H9 (cell line): ENCODE data around the gene ZNF362. TPM values are rescaled to one million over a fixed set of nuclear protein-coding genes. Genes with fewer than 3 reads are reported as not detected.
"Not testable (repeated sequence)": the region's sequence is repeated elsewhere in the genome, so short reads cannot be mapped to it uniquely, and the experiment has no call there.

Experiments
- DNase-seq: peaks from one replicate; pipeline ENCODE4 v3.0.0-alpha.2; 2017
- H2AFZ ChIP-seq: one replicate; pipeline ENCODE4 v1.6.1; 2013; ENCODE audit warnings: mild to moderate bottlenecking, low read length, control low read depth, moderate library complexity
- H2AK5ac ChIP-seq: 2 replicates; pipeline ENCODE4 v1.6.1; 2013; ENCODE audit warnings: low read length, control low read depth, mixed read lengths; ENCODE audit not compliant: insufficient read length
- H2BK120ac ChIP-seq: one replicate; pipeline ENCODE4 v1.6.1; 2013; ENCODE audit warnings: low read depth, mild to moderate bottlenecking, low read length, control low read depth, inconsistent platforms; ENCODE audit not compliant: poor library complexity, severe bottlenecking
- H2BK12ac ChIP-seq: 2 replicates; pipeline ENCODE4 v1.6.1; 2013; ENCODE audit warnings: low read length, control low read depth, mixed read lengths, low read depth; ENCODE audit not compliant: insufficient read length
- H2BK15ac ChIP-seq: 2 replicates; pipeline ENCODE4 v1.6.1; 2013; ENCODE audit warnings: low read depth, low read length, control low read depth
- H2BK20ac ChIP-seq: one replicate; pipeline ENCODE4 v1.6.1; 2013; ENCODE audit warnings: low read depth, mild to moderate bottlenecking, low read length, control low read depth, inconsistent platforms; ENCODE audit not compliant: poor library complexity, severe bottlenecking
- H2BK5ac ChIP-seq: 2 replicates; pipeline ENCODE4 v1.6.1; 2013; ENCODE audit warnings: low read length, control low read depth, mixed read lengths; ENCODE audit not compliant: insufficient read length
- H3K14ac ChIP-seq: 2 replicates; pipeline ENCODE4 v1.6.1; 2013; ENCODE audit warnings: low read length, control low read depth; ENCODE audit not compliant: insufficient read depth
- H3K18ac ChIP-seq: 2 replicates; pipeline ENCODE4 v1.6.1; 2013; ENCODE audit warnings: low read depth, mild to moderate bottlenecking, mixed read lengths, low read length, control low read depth; ENCODE audit not compliant: insufficient read length
- H3K23ac ChIP-seq: 2 replicates; pipeline ENCODE4 v1.6.1; 2013; ENCODE audit warnings: low read length, control low read depth, mixed read lengths, low read depth; ENCODE audit not compliant: insufficient read length
- H3K23me2 ChIP-seq: 2 replicates; pipeline ENCODE4 v1.6.1; 2013; ENCODE audit warnings: low read depth, mild to moderate bottlenecking, mixed read lengths, low read length, control low read depth; ENCODE audit not compliant: insufficient read length, poor library complexity, severe bottlenecking
- H3K27ac ChIP-seq: 2 replicates; pipeline ENCODE4 v1.5.1; 2013; ENCODE audit warnings: low read length, control low read depth, mixed read lengths, low read depth; ENCODE audit not compliant: insufficient read length
- H3K27me3 ChIP-seq: 2 replicates; pipeline ENCODE4 v1.6.1; 2013; ENCODE audit warnings: low read length, control low read depth, inconsistent platforms; ENCODE audit not compliant: insufficient read depth
- H3K4ac ChIP-seq: 2 replicates; pipeline ENCODE4 v1.6.1; 2013; ENCODE audit warnings: low read depth, mild to moderate bottlenecking, control low read depth, inconsistent platforms, low read length, moderate library complexity
- H3K4me1 ChIP-seq: 2 replicates; pipeline ENCODE4 v1.6.1; 2013; ENCODE audit warnings: low read length, control low read depth, inconsistent platforms; ENCODE audit not compliant: insufficient read depth
- H3K4me2 ChIP-seq: 2 replicates; pipeline ENCODE4 v1.6.1; 2013; ENCODE audit warnings: low read length, control low read depth, mixed read lengths; ENCODE audit not compliant: insufficient read length, insufficient read depth
- H3K56ac ChIP-seq: 2 replicates; pipeline ENCODE4 v1.6.1; 2013; ENCODE audit warnings: low read depth, mild to moderate bottlenecking, mixed read lengths, low read length, control low read depth; ENCODE audit not compliant: insufficient read length
- H3K79me1 ChIP-seq: 2 replicates; pipeline ENCODE4 v1.6.1; 2013; ENCODE audit warnings: low read depth, mild to moderate bottlenecking, moderate library complexity, low read length, control low read depth, inconsistent platforms; ENCODE audit not compliant: insufficient read depth, poor library complexity, severe bottlenecking
- H3K79me2 ChIP-seq: 2 replicates; pipeline ENCODE4 v1.6.1; 2013; ENCODE audit warnings: low read length, control low read depth, inconsistent platforms; ENCODE audit not compliant: insufficient read depth
- H3K9ac ChIP-seq: 2 replicates; pipeline ENCODE4 v1.6.1; 2013; ENCODE audit warnings: low read length, control low read depth, mixed read lengths; ENCODE audit not compliant: insufficient read length; ENCODE audit errors: extremely low read depth
- H3K9me3 ChIP-seq: one replicate; pipeline ENCODE4 v1.6.1; 2013; ENCODE audit warnings: low read depth, low read length, inconsistent platforms; ENCODE audit not compliant: control insufficient read depth
- H3T11ph ChIP-seq: one replicate; pipeline ENCODE4 v1.6.1; 2013; ENCODE audit warnings: mild to moderate bottlenecking, low read length, control low read depth, inconsistent platforms
- H4K20me1 ChIP-seq: one replicate; pipeline ENCODE4 v1.6.1; 2013; ENCODE audit not compliant: control insufficient read depth, insufficient read length, insufficient read depth
- H4K5ac ChIP-seq: 2 replicates; pipeline ENCODE4 v1.6.1; 2013; ENCODE audit warnings: low read depth, mild to moderate bottlenecking, mixed read lengths, low read length, control low read depth; ENCODE audit not compliant: insufficient read length
- H4K8ac ChIP-seq: replicated peaks from 2 replicates; pipeline ENCODE4 v1.6.1; 2013; ENCODE audit warnings: low read length, control low read depth, mixed read lengths, low read depth; ENCODE audit not compliant: insufficient read length
- H4K91ac ChIP-seq: 2 replicates; pipeline ENCODE4 v1.6.1; 2013; ENCODE audit warnings: low read depth, mild to moderate bottlenecking, moderate library complexity, mixed read lengths, low read length, control low read depth; ENCODE audit not compliant: insufficient read length
- H3K27ac Mint-ChIP-seq, 3 experiments: 2 replicates in 2 of 3; 3 replicates in 1 of 3; pipeline ENCODE4 v1.8.0; 2020 to 2021; ENCODE audit warnings: mixed read lengths in 3 of 3, mild to moderate bottlenecking in 1 of 3, moderate library complexity in 1 of 3
- H3K27me3 Mint-ChIP-seq: 2 replicates; pipeline ENCODE4 v1.8.0; 2021; ENCODE audit warnings: low read depth, mild to moderate bottlenecking, moderate library complexity, mixed read lengths
- H3K36me3 Mint-ChIP-seq, 3 experiments: 2 replicates in 2 of 3; 3 replicates in 1 of 3; pipeline ENCODE4 v1.8.0; 2020 to 2021; ENCODE audit warnings: low read depth in 3 of 3, mixed read lengths in 3 of 3; ENCODE audit not compliant: insufficient read depth in 1 of 3
- H3K4me1 Mint-ChIP-seq, 2 experiments: 2 replicates each; pipeline ENCODE4 v1.8.0; 2020; ENCODE audit warnings: mixed read lengths in 2 of 2
- H3K4me3 Mint-ChIP-seq, 2 experiments: 2 replicates in 1 of 2; 3 replicates in 1 of 2; pipeline ENCODE4 v1.8.0; 2020 to 2021; ENCODE audit warnings: mild to moderate bottlenecking in 2 of 2, mixed read lengths in 2 of 2, moderate library complexity in 1 of 2
- H3K9me3 Mint-ChIP-seq, 2 experiments: 2 replicates in 1 of 2; 3 replicates in 1 of 2; pipeline ENCODE4 v1.8.0; 2020; ENCODE audit warnings: mild to moderate bottlenecking in 2 of 2, mixed read lengths in 2 of 2, moderate library complexity in 1 of 2
- WGBS: extraction: QIAGEN DNeasy Blood & Tissue Kit; methylation state at CpG from one replicate; pipeline ENCODE4 v1.1.7; 2013; ENCODE audit warnings: missing lambda C conversion rate, low lambda C conversion rate, mixed read lengths; ENCODE audit not compliant: insufficient read length; ENCODE audit errors: extremely low coverage; 5-methylcytosine and 5-hydroxymethylcytosine counted together
- total RNA-seq: library from RNA; stranded (reverse); gene quantifications from 2 replicates; pipeline ENCODE4 v1.2.1, GENCODE V29; 2021
- TF ChIP-seq, protein P1 (sequence below): fragments of 200-600 bp; sonication (generic); conservative IDR thresholded peaks from 3 replicates; pipeline ENCODE4 v1.8.0; 2021; ENCODE audit warnings: antibody characterized with exemption, mild to moderate bottlenecking

Gene ZNF362
- total RNA-seq, 1 experiment from 2014 or later, result 18.7 TPM

DNA sequence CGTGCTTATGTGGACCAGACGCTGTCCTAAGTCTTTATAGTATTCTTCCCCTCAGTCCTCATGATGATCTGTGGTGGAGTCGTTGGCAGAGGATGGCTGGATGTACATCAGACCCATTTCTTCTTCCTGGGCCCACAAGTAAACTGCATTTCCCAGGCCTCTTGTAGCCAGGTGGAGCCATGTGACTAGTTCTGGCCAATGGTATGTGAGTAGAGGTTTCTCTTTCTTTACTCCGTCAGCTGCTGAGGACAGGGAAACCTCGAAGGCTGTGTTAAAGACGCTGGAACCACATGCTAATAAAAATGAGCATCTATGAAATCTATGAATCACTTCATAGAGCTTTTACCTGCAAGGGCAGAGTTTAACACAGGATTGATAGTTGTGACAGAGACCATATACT, 18.7 kb upstream of the ZNF362 start:
- no peak overlapping the region for H2AFZ ChIP-seq
- H3K14ac ChIP-seq, result no peak overlapping the region
- H3K79me2 ChIP-seq, result no peaks in the 10 kb centered on the region
- H3K36me3 Mint-ChIP-seq, result peaks cover 0 to 3% (median 2%) of the 10 kb centered on the region in 3 experiments; a peak in 1 of 7 replicates
- TF ChIP-seq, protein P1, sequence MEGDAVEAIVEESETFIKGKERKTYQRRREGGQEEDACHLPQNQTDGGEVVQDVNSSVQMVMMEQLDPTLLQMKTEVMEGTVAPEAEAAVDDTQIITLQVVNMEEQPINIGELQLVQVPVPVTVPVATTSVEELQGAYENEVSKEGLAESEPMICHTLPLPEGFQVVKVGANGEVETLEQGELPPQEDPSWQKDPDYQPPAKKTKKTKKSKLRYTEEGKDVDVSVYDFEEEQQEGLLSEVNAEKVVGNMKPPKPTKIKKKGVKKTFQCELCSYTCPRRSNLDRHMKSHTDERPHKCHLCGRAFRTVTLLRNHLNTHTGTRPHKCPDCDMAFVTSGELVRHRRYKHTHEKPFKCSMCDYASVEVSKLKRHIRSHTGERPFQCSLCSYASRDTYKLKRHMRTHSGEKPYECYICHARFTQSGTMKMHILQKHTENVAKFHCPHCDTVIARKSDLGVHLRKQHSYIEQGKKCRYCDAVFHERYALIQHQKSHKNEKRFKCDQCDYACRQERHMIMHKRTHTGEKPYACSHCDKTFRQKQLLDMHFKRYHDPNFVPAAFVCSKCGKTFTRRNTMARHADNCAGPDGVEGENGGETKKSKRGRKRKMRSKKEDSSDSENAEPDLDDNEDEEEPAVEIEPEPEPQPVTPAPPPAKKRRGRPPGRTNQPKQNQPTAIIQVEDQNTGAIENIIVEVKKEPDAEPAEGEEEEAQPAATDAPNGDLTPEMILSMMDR, result no peak
- no peak overlapping the region for H3K4me2 ChIP-seq
- H3K18ac ChIP-seq, result no peak overlapping the region
- no peak overlapping the region for H2BK120ac ChIP-seq
- peaks cover 0 to 2% of the 10 kb centered on the region in 2 experiments; a peak in 2 of 5 replicates for H3K9me3 Mint-ChIP-seq
- no peak overlapping the region for H2AK5ac ChIP-seq
- no peak overlapping the region for H2BK12ac ChIP-seq
- peaks cover 2% of the 10 kb centered on the region; the same call in 1 of the 2 replicates for H3K4me1 ChIP-seq
- no peak overlapping the region for H4K91ac ChIP-seq
- H4K20me1 ChIP-seq, result no peaks in the 10 kb centered on the region
- H3T11ph ChIP-seq, result no peak overlapping the region
- peaks cover 10 to 11% of the 10 kb centered on the region in 2 experiments for H3K4me1 Mint-ChIP-seq
- H3K27me3 Mint-ChIP-seq, result peaks cover 10% of the 10 kb centered on the region
- no peak overlapping the region for H2BK20ac ChIP-seq
- H4K5ac ChIP-seq, result no peak overlapping the region
- H2BK15ac ChIP-seq, result no peak overlapping the region
- no peak overlapping the region for H3K9ac ChIP-seq
- H2BK5ac ChIP-seq, result no peak overlapping the region
- H4K8ac ChIP-seq, result no peak overlapping the region
- H3K27me3 ChIP-seq, result no peaks in the 10 kb centered on the region
- H3K27ac Mint-ChIP-seq, result no peak overlapping the region; a peak in 1 of 7 replicates
- H3K56ac ChIP-seq, result no peak overlapping the region
- H3K27ac ChIP-seq, result no peak overlapping the region
- H3K23me2 ChIP-seq, result no peaks in the 10 kb centered on the region
- no peak overlapping the region for H3K23ac ChIP-seq
- H3K79me1 ChIP-seq, result no peaks in the 10 kb centered on the region
- no CpG with 5 or more reads among the region's 6 CpGs for WGBS
- H3K4me3 Mint-ChIP-seq, result no peak overlapping the region
- DNase-seq, result no peak
- H3K4ac ChIP-seq, result no peak overlapping the region
- no peaks in the 10 kb centered on the region for H3K9me3 ChIP-seq

DNA sequence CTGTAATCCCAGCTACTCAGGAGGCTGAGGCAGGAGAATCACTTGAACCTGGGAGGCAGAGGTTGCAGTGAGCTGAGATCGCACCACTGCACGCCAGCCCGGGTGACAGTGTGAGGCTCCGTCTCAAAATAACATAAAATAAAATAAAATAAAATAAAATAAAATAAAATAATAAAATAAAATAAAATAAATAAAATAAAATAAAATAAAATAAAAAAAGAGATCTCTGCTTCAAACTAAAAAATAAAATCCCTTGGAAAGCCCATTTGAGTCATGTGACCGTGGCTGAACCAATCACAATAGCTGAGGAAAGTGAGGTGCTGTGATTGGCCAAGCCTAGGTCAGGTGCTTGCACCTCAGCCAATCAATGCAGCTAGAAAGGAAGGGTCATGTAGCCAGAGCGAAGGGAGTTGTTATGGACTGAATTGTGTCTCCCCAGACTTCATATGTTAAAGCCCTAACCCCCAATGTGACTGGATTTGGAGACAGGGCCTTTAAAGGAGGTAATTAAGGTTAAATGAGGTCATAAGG, 18.0 kb upstream of the ZNF362 start:
- not testable (repeated sequence) for H2BK20ac ChIP-seq, H2AFZ ChIP-seq, H2BK15ac ChIP-seq, H3K79me2 ChIP-seq, H3K4me3 Mint-ChIP-seq, H3T11ph ChIP-seq, H3K27me3 Mint-ChIP-seq, H3K4me2 ChIP-seq, H2BK120ac ChIP-seq, H4K5ac ChIP-seq, H3K27ac ChIP-seq, H3K4ac ChIP-seq, DNase-seq, H3K18ac ChIP-seq, H3K4me1 ChIP-seq, H2BK5ac ChIP-seq, H3K9me3 Mint-ChIP-seq, H2BK12ac ChIP-seq, H3K9me3 ChIP-seq, H4K91ac ChIP-seq, H4K8ac ChIP-seq, H3K56ac ChIP-seq, H3K23me2 ChIP-seq, H4K20me1 ChIP-seq, H3K27ac Mint-ChIP-seq, H3K9ac ChIP-seq, H2AK5ac ChIP-seq, H3K79me1 ChIP-seq, H3K14ac ChIP-seq, H3K27me3 ChIP-seq, H3K36me3 Mint-ChIP-seq, H3K23ac ChIP-seq
- WGBS, result no CpG with 5 or more reads among the region's 6 CpGs
- peaks cover 10 to 11% of the 10 kb centered on the region in 2 experiments for H3K4me1 Mint-ChIP-seq
